ENCODE results near the gene F5.
"Not testable (repeated sequence)": the region's sequence is repeated elsewhere in the genome, so short reads cannot be mapped to it uniquely, and the experiment has no call there.

The F5 gene

GRCh38 chr1:169503601-169504000, 82.7 kb downstream of the F5 start:
- DNase-seq = not testable (repeated sequence)

GRCh38 chr1:169499807-169500206, 86.5 kb downstream of the F5 start:
- DNase-seq = no peak

GRCh38 chr1:169497317-169497716, 89.0 kb downstream of the F5 start:
- DNase-seq = no peak

GRCh38 chr1:169495916-169496315, 90.4 kb downstream of the F5 start:
- DNase-seq = no peak

GRCh38 chr1:169495046-169495775, 91.1 kb downstream of the F5 start:
- peak; percentile 27 for DNase-seq

- DNase-seq = no peak
Measured at GRCh38 chr1:169494343-169494742, 91.9 kb downstream of the F5 start.

- no peak for DNase-seq
Measured at GRCh38 chr1:169493251-169493650, 93.0 kb downstream of the F5 start.

GRCh38 chr1:169491845-169492281, 94.4 kb downstream of the F5 start:
- no peak for DNase-seq

- no peak for DNase-seq
Measured at GRCh38 chr1:169488157-169488556, 98.1 kb downstream of the F5 start.

GRCh38 chr1:169487561-169487960, 98.7 kb downstream of the F5 start:
- no peak for DNase-seq

GRCh38 chr1:169487133-169487532, 99.1 kb downstream of the F5 start:
- no peak for DNase-seq

- peak; percentile 10 for DNase-seq
Measured at GRCh38 chr1:169486281-169487051, 99.8 kb downstream of the F5 start.

- DNase-seq = peak; percentile 99
Measured at GRCh38 chr1:169485431-169486280, 100.6 kb downstream of the F5 start, which contains the start of gene SLC19A2. Gene SLC19A2, minus strand, starts transcription at chr1:169485944. Its CDS starts 178 bp downstream, at chr1:169485766.

GRCh38 chr1:169484683-169485430, 101.4 kb downstream of the F5 start:
- peak; percentile 76 for DNase-seq

- no peak for DNase-seq
Measured at GRCh38 chr1:169484101-169484500, 102.2 kb downstream of the F5 start.

- DNase-seq = peak; percentile 30
Measured at GRCh38 chr1:169483500-169483966, 102.7 kb downstream of the F5 start.

GRCh38 chr1:169479363-169480066, 106.8 kb downstream of the F5 start:
- no peak for DNase-seq

GRCh38 chr1:169478094-169478672, 108.1 kb downstream of the F5 start:
- DNase-seq = peak; percentile 33

GRCh38 chr1:169475806-169476387, 110.4 kb downstream of the F5 start:
- no peak for DNase-seq

- no peak for DNase-seq
Measured at GRCh38 chr1:169474302-169474995, 111.8 kb downstream of the F5 start.
